Vagina (tissue), 2 donors: ENCODE data around the gene PIEZO2. TPM values are rescaled to one million over a fixed set of nuclear protein-coding genes. Genes with fewer than 3 reads are reported as not detected.

Source experiments
- DNase-seq, 2 donors: peaks; one replicate each; pipeline ENCODE4 v3.0.0-alpha.2; 2017; ENCODE audit errors: extremely low spot score in 2 of 2
- H3K27ac ChIP-seq: fragments of 200-600 bp; sonication (generic); one replicate; pipeline ENCODE4 v1.5.1; 2019
- H3K27me3 ChIP-seq: fragments of 200-600 bp; sonication (generic); one replicate; pipeline ENCODE4 v1.5.1; 2019
- H3K36me3 ChIP-seq, 2 donors: fragments of 200-600 bp; sonication (generic); one replicate each; pipeline ENCODE4 v1.5.1; 2017 to 2019
- H3K4me1 ChIP-seq: fragments of 200-600 bp; sonication (generic); one replicate; pipeline ENCODE4 v1.5.1; 2019
- H3K4me3 ChIP-seq, 2 donors: fragments of 200-600 bp; sonication (generic); 1 replicate in 1 of 2; 2 replicates in 1 of 2; pipeline ENCODE4 v1.5.1; 2016 to 2019
- H3K9me3 ChIP-seq: fragments of 200-600 bp; sonication (generic); one replicate; pipeline ENCODE4 v1.5.1; 2019
- CTCF ChIP-seq, 3 experiments: fragments of 450-650 bp in 2 of 3; fragments of 200-600 bp in 1 of 3; sonication (generic) in 1 of 3; IDR thresholded peaks; one replicate each; pipeline ENCODE4 v1.5.1; 2017 to 2019; ENCODE audit warnings: antibody characterized with exemption in 3 of 3, mild to moderate bottlenecking in 2 of 3, moderate library complexity in 2 of 3
- POLR2A ChIP-seq, 2 donors: fragments of 450-650 bp; IDR thresholded peaks; one replicate each; pipeline ENCODE4 v1.6.1; 2017; ENCODE audit warnings: antibody characterized with exemption in 2 of 2, mild to moderate bottlenecking in 2 of 2, moderate library complexity in 2 of 2
- POLR2AphosphoS5 ChIP-seq, 2 donors: sonication (generic); formaldehyde crosslinking; IDR thresholded peaks; one replicate each; pipeline ENCODE4 v1.9.0; 2017; ENCODE audit warnings: antibody characterized with exemption in 2 of 2, mild to moderate bottlenecking in 2 of 2, low read depth in 1 of 2; ENCODE audit not compliant: insufficient read depth in 1 of 2
- intact Hi-C: fragments of 100-400 bp; cut with DNase I; formaldehyde crosslinking; loops from one replicate; pipeline ENCODE4 v1.15.1; 2023
- total RNA-seq: library from RNA; depleted of rRNA; stranded (reverse); fragments of >200 nt; gene quantifications from one replicate; pipeline ENCODE4 v1.2.3, GENCODE V29; 2016

The PIEZO2 gene
- total RNA-seq, 1 donor from 2014 or later, result 5.9 TPM

- no peak overlapping the region for H3K27ac ChIP-seq
- no peaks in the 10 kb centered on the region for H3K4me1 ChIP-seq
- no peaks in the 10 kb centered on the region for H3K36me3 ChIP-seq
- H3K27me3 ChIP-seq, result no peaks in the 10 kb centered on the region
- TF ChIP-seq CTCF (IDR thresholded peaks at IDR 0.05) (no peak), POLR2AphosphoS5 (IDR thresholded peaks at IDR 0.05; ENCODE audit: insufficient read depth in 1 of 2, low read depth in 1 of 2) (no peak), POLR2A (IDR thresholded peaks at IDR 0.05) (no peak)
- intact Hi-C loops, result loop anchor here (10.0 kb wide), 1 partner anchor 55 kb away; no protein-coding TSS in a partner anchor
- no peak overlapping the region for H3K4me3 ChIP-seq
- no peaks in the 10 kb centered on the region for H3K9me3 ChIP-seq
- DNase-seq, result no peak
Measured at GRCh38 chr18:10979411-10979810, 170.0 kb downstream of the PIEZO2 start.

- H3K27me3 ChIP-seq, result no peaks in the 10 kb centered on the region
- intact Hi-C loops, result loop anchor here (10.0 kb wide), 1 partner anchor 58 kb away; no protein-coding TSS in a partner anchor
- DNase-seq, result no peak
- TF ChIP-seq POLR2AphosphoS5 (IDR thresholded peaks at IDR 0.05; ENCODE audit: insufficient read depth in 1 of 2, low read depth in 1 of 2) (no peak), POLR2A (IDR thresholded peaks at IDR 0.05) (no peak), CTCF (IDR thresholded peaks at IDR 0.05) (no peak)
- no peak overlapping the region for H3K27ac ChIP-seq
- no peak overlapping the region for H3K4me3 ChIP-seq
- H3K4me1 ChIP-seq, result no peaks in the 10 kb centered on the region
- no peaks in the 10 kb centered on the region for H3K9me3 ChIP-seq
- no peaks in the 10 kb centered on the region for H3K36me3 ChIP-seq
Measured at GRCh38 chr18:10977042-10977441, 172.3 kb downstream of the PIEZO2 start.

- intact Hi-C loops, result loop anchor here (10.0 kb wide), 1 partner anchor 61 kb away; no protein-coding TSS in a partner anchor
- Histone ChIP-seq H3K27ac (no peak overlapping the region), H3K4me3 (no peak overlapping the region), H3K36me3 (no peaks in the 10 kb centered on the region), H3K4me1 (no peaks in the 10 kb centered on the region), H3K9me3 (no peaks in the 10 kb centered on the region), H3K27me3 (no peaks in the 10 kb centered on the region)
- no peak for TF ChIP-seq CTCF (IDR thresholded peaks at IDR 0.05)
- no peak for TF ChIP-seq POLR2A (IDR thresholded peaks at IDR 0.05)
- TF ChIP-seq POLR2AphosphoS5 (IDR thresholded peaks at IDR 0.05; ENCODE audit: insufficient read depth in 1 of 2, low read depth in 1 of 2), result no peak
- DNase-seq, result no peak
Measured at GRCh38 chr18:10973567-10974203, 175.7 kb downstream of the PIEZO2 start.

- no peaks in the 10 kb centered on the region for H3K9me3 ChIP-seq
- H3K27me3 ChIP-seq, result no peaks in the 10 kb centered on the region
- H3K4me3 ChIP-seq, result no peak overlapping the region
- intact Hi-C loops, result loop anchor here (10.0 kb wide), 1 partner anchor 63 kb away; no protein-coding TSS in a partner anchor
- H3K4me1 ChIP-seq, result no peaks in the 10 kb centered on the region
- no peak overlapping the region for H3K27ac ChIP-seq
- TF ChIP-seq POLR2AphosphoS5 (IDR thresholded peaks at IDR 0.05; ENCODE audit: insufficient read depth in 1 of 2, low read depth in 1 of 2) (no peak), POLR2A (IDR thresholded peaks at IDR 0.05) (no peak), CTCF (IDR thresholded peaks at IDR 0.05) (no peak)
- H3K36me3 ChIP-seq, result no peaks in the 10 kb centered on the region
- no peak for DNase-seq
Measured at GRCh38 chr18:10971717-10972116, 177.7 kb downstream of the PIEZO2 start.

GRCh38 chr18:10965119-10965518, 184.2 kb downstream of the PIEZO2 start:
- intact Hi-C loops, result no loop called here
- Histone ChIP-seq H3K4me1 (no peaks in the 10 kb centered on the region), H3K27ac (no peak overlapping the region), H3K27me3 (no peaks in the 10 kb centered on the region), H3K36me3 (no peaks in the 10 kb centered on the region), H3K9me3 (no peaks in the 10 kb centered on the region), H3K4me3 (no peak overlapping the region)
- DNase-seq, result no peak
- no peak for TF ChIP-seq CTCF (IDR thresholded peaks at IDR 0.05)
- no peak for TF ChIP-seq POLR2AphosphoS5 (IDR thresholded peaks at IDR 0.05; ENCODE audit: insufficient read depth in 1 of 2, low read depth in 1 of 2)
- TF ChIP-seq POLR2A (IDR thresholded peaks at IDR 0.05), result no peak
